OCI-LY1 (cell line): ENCODE data around the gene KHDC4.

ENCODE experiments used
- EZH2 ChIP-seq: fragments of 200-600 bp; sonication (generic), shearing (Covaris generic); IDR thresholded peaks from 2 replicates; pipeline ENCODE4 v1.8.0; 2017; ENCODE audit warnings: borderline replicate concordance, mixed run types, mild to moderate bottlenecking, antibody characterized with exemption, low read length, moderate library complexity, mixed read lengths
- TF ChIP-seq, protein P1 (sequence below): fragments of 200-600 bp; sonication (generic), shearing (Covaris generic); IDR thresholded peaks from 2 replicates; pipeline ENCODE4 v1.5.1; 2017; ENCODE audit warnings: mild to moderate bottlenecking, antibody characterized with exemption, low read length, moderate library complexity, mixed read lengths

GRCh38 chr1:155944444-155944799 is 10.2 kb upstream of the KHDC4 start:
- TF ChIP-seq, protein P1, sequence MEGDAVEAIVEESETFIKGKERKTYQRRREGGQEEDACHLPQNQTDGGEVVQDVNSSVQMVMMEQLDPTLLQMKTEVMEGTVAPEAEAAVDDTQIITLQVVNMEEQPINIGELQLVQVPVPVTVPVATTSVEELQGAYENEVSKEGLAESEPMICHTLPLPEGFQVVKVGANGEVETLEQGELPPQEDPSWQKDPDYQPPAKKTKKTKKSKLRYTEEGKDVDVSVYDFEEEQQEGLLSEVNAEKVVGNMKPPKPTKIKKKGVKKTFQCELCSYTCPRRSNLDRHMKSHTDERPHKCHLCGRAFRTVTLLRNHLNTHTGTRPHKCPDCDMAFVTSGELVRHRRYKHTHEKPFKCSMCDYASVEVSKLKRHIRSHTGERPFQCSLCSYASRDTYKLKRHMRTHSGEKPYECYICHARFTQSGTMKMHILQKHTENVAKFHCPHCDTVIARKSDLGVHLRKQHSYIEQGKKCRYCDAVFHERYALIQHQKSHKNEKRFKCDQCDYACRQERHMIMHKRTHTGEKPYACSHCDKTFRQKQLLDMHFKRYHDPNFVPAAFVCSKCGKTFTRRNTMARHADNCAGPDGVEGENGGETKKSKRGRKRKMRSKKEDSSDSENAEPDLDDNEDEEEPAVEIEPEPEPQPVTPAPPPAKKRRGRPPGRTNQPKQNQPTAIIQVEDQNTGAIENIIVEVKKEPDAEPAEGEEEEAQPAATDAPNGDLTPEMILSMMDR = no peak
- no peak for TF ChIP-seq EZH2
